Measurements from ENCODE around the gene ALAD. TPM values are rescaled to one million over a fixed set of nuclear protein-coding genes. Genes with fewer than 3 reads are reported as not detected.

Gene ALAD
- total and polyA plus RNA-seq, 2 of the 13 experiments (the other 11 are each of a cell fraction or from before 2014, with no cell fraction given) = 21.8 to 30.1 TPM

GRCh38 chr9:113350937-113351336 is 50.1 kb downstream of the ALAD start:
- ChIA-PET CTCF (ENCODE audit: low intra/inter-chr PET ratio, low total read pairs) (no interaction called here), POLR2A (interaction anchor here (1.1 to 2.9 kb wide), 3 partner anchors 11 to 60 kb away, joined by 4 to 14 read pairs (median 5); partner anchors contain the start of genes C9orf43, POLE3 and WDR31)
- intact Hi-C loops (cut with micrococcal nuclease; ENCODE audit: unreplicated experiment) = no loop called here
- no peaks in the 10 kb centered on the region for H3K9me3 ChIP-seq (ENCODE audit: low read length)
- ATAC-seq (no peak), DNase-seq (ENCODE audit: low spot score) (no peak), FAIRE-seq (no peak)
- WGBS (ENCODE audit: low lambda C conversion rate) = 50% methylated on average over 6 of the region's 6 CpGs
- no peaks in the 10 kb centered on the region for H4K20me1 ChIP-seq (ENCODE audit: insufficient read depth, low read length)
- no peak overlapping the region for H2AFZ ChIP-seq (ENCODE audit: low read length)
- no TSS peak for BruUV-seq (replicated peaks)
- H3K4me1 ChIP-seq (ENCODE audit: insufficient read depth, low read length) = peaks cover 35% of the 10 kb centered on the region
- H3K36me3 ChIP-seq (replicated peaks in 1 of 2; ENCODE audit: control insufficient read depth in 1 of 2, insufficient read depth in 2 of 2, low read length in 2 of 2) = no peaks in the 10 kb centered on the region
- H3K4me2 ChIP-seq (ENCODE audit: low read depth, low read length) = no peak overlapping the region
- in situ Hi-C loops (cut with HindIII; ENCODE audit: extremely low pct_ligation_motif_present, low pct_unique_long_range_greater_than_20kb) = loop anchor here (5.0 kb wide), 1 partner anchor 51 kb away; the partner anchor contains the start of gene ALAD
- no peak overlapping the region for H3K4me3 ChIP-seq (replicated peaks in 1 of 3; ENCODE audit: insufficient read depth in 1 of 3, low read depth in 2 of 3, low read length in 3 of 3)
- H3K27ac ChIP-seq (ENCODE audit: extremely low read length, insufficient read depth, low read length) = no peak overlapping the region
- no peaks in the 10 kb centered on the region for H3K79me2 ChIP-seq (ENCODE audit: insufficient read depth, low read length)
- peaks cover 0 to 32% of the 10 kb centered on the region in 2 experiments; a peak in 3 of 5 replicates for H3K27me3 ChIP-seq (ENCODE audit: control insufficient read depth in 1 of 2, insufficient read depth in 2 of 2, low read length in 2 of 2)
- no peak overlapping the region for H3K9ac ChIP-seq (ENCODE audit: insufficient read depth, low read depth, low read length)
- no peak for TF ChIP-seq ZNF619 (CRISPR knock-in tag; IDR thresholded peaks at IDR 0.05)
- no peak for TF ChIP-seq ZKSCAN8 (CRISPR knock-in tag; IDR thresholded peaks at IDR 0.05; ENCODE audit: borderline replicate concordance)
- TF ChIP-seq RXRA (CRISPR knock-in tag; IDR thresholded peaks at IDR 0.05) = no peak
- no peak for TF ChIP-seq PAX8 (CRISPR knock-in tag; IDR thresholded peaks at IDR 0.05; ENCODE audit: borderline replicate concordance)
- TF ChIP-seq, protein P1, sequence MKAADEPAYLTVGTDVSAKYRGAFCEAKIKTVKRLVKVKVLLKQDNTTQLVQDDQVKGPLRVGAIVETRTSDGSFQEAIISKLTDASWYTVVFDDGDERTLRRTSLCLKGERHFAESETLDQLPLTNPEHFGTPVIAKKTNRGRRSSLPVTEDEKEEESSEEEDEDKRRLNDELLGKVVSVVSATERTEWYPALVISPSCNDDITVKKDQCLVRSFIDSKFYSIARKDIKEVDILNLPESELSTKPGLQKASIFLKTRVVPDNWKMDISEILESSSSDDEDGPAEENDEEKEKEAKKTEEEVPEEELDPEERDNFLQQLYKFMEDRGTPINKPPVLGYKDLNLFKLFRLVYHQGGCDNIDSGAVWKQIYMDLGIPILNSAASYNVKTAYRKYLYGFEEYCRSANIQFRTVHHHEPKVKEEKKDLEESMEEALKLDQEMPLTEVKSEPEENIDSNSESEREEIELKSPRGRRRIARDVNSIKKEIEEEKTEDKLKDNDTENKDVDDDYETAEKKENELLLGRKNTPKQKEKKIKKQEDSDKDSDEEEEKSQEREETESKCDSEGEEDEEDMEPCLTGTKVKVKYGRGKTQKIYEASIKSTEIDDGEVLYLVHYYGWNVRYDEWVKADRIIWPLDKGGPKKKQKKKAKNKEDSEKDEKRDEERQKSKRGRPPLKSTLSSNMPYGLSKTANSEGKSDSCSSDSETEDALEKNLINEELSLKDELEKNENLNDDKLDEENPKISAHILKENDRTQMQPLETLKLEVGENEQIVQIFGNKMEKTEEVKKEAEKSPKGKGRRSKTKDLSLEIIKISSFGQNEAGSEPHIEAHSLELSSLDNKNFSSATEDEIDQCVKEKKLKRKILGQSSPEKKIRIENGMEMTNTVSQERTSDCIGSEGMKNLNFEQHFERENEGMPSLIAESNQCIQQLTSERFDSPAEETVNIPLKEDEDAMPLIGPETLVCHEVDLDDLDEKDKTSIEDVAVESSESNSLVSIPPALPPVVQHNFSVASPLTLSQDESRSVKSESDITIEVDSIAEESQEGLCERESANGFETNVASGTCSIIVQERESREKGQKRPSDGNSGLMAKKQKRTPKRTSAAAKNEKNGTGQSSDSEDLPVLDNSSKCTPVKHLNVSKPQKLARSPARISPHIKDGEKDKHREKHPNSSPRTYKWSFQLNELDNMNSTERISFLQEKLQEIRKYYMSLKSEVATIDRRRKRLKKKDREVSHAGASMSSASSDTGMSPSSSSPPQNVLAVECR (CRISPR knock-in tag; IDR thresholded peaks at IDR 0.05; ENCODE audit: borderline replicate concordance) = no peak
- no peak for TF ChIP-seq THAP11 (CRISPR knock-in tag; IDR thresholded peaks at IDR 0.05)
- no peak for TF ChIP-seq ZNF33B (CRISPR knock-in tag; IDR thresholded peaks at IDR 0.05)
- TF ChIP-seq AKAP8 (CRISPR knock-in tag; IDR thresholded peaks at IDR 0.05) = no peak
- TF ChIP-seq NR2F6 (IDR thresholded peaks at IDR 0.05) = no peak
- no peak for TF ChIP-seq NR2F6 (CRISPR knock-in tag; IDR thresholded peaks at IDR 0.05)
- no peak for TF ChIP-seq ZNF451 (CRISPR knock-in tag; IDR thresholded peaks at IDR 0.05)
- no peak for TF ChIP-seq ZNF318 (CRISPR knock-in tag; IDR thresholded peaks at IDR 0.05)

Data from HepG2 (cell line).